GM21423 (cell line): Measurements from ENCODE around the gene MPHOSPH6.
A peak's percentile ranks its signal among the peaks of the same experiment; 100 is the strongest.
"Not testable (repeated sequence)": the region's sequence is repeated elsewhere in the genome, so short reads cannot be mapped to it uniquely, and the experiment has no call there.

Experiments used
- ATAC-seq: cut with Tn5 transposase; IDR thresholded peaks from one replicate; pipeline ENCODE4 v1.9.1; 2021; ENCODE audit warnings: mild to moderate bottlenecking, moderate library complexity; ENCODE audit not compliant: unreplicated experiment

Gene MPHOSPH6

GRCh38 chr16:82169861-82170845 lies at the start of gene MPHOSPH6:
MPHOSPH6 (minus strand) TSS chr16:82170224; CDS start chr16:82170175, 49 bp downstream.
- ATAC-seq, result peak; percentile 96

- ATAC-seq, result no peak
Measured at GRCh38 chr16:82219298-82219697, 49.3 kb upstream of the MPHOSPH6 start.

GRCh38 chr16:82209314-82209713 lies 39.3 kb upstream of the MPHOSPH6 start:
- not testable (repeated sequence) for ATAC-seq

GRCh38 chr16:82203198-82203597 lies 33.2 kb upstream of the MPHOSPH6 start:
- ATAC-seq, result no peak

- ATAC-seq, result no peak
Measured at GRCh38 chr16:82201926-82202325, 31.9 kb upstream of the MPHOSPH6 start.

GRCh38 chr16:82201351-82201750 lies 31.3 kb upstream of the MPHOSPH6 start:
- no peak for ATAC-seq

GRCh38 chr16:82199209-82199608 lies 29.2 kb upstream of the MPHOSPH6 start:
- ATAC-seq, result no peak

- no peak for ATAC-seq
Measured at GRCh38 chr16:82197540-82198240, 27.7 kb upstream of the MPHOSPH6 start.

GRCh38 chr16:82195917-82196494 lies 26.0 kb upstream of the MPHOSPH6 start:
- ATAC-seq, result no peak

- ATAC-seq, result no peak
Measured at GRCh38 chr16:82194086-82194485, 24.1 kb upstream of the MPHOSPH6 start.

GRCh38 chr16:82192665-82193064 lies 22.6 kb upstream of the MPHOSPH6 start:
- no peak for ATAC-seq

- no peak for ATAC-seq
Measured at GRCh38 chr16:82190386-82190785, 20.4 kb upstream of the MPHOSPH6 start.

GRCh38 chr16:82187829-82188228 lies 17.8 kb upstream of the MPHOSPH6 start:
- no peak for ATAC-seq

GRCh38 chr16:82185012-82185411 lies 15.0 kb upstream of the MPHOSPH6 start:
- ATAC-seq, result no peak

- no peak for ATAC-seq
Measured at GRCh38 chr16:82184213-82184612, 14.2 kb upstream of the MPHOSPH6 start.

GRCh38 chr16:82183004-82183397 lies 13.0 kb upstream of the MPHOSPH6 start:
- no peak for ATAC-seq

- ATAC-seq, result no peak
Measured at GRCh38 chr16:82182266-82183003, 12.4 kb upstream of the MPHOSPH6 start.

GRCh38 chr16:82181461-82182185 lies 11.6 kb upstream of the MPHOSPH6 start:
- ATAC-seq, result no peak

GRCh38 chr16:82178352-82178751 lies 8.3 kb upstream of the MPHOSPH6 start:
- ATAC-seq, result no peak

GRCh38 chr16:82177555-82177954 lies 7.5 kb upstream of the MPHOSPH6 start:
- ATAC-seq, result no peak
